Stimulated activated CD8-positive, alpha-beta memory T cell treated with anti-CD3 and anti-CD28 coated beads, Interleukin-7, amount 100 ng/mL, for 48 hours (primary cell): ENCODE measurements around the gene IFIT1.
"Not testable (repeated sequence)": the region's sequence is repeated elsewhere in the genome, so short reads cannot be mapped to it uniquely, and the experiment has no call there.

Experiments
- DNase-seq, 2 donors: peaks; one replicate each; pipeline ENCODE4 v3.0.0-alpha.2; 2020; ENCODE audit warnings: low read depth in 1 of 2; ENCODE audit errors: extremely low read depth in 1 of 2

Gene IFIT1

GRCh38 chr10:89428877-89429276 is 36.5 kb downstream of the IFIT1 start:
- no peak for DNase-seq

GRCh38 chr10:89431977-89432376 is 39.6 kb downstream of the IFIT1 start:
- no peak for DNase-seq

DNA sequence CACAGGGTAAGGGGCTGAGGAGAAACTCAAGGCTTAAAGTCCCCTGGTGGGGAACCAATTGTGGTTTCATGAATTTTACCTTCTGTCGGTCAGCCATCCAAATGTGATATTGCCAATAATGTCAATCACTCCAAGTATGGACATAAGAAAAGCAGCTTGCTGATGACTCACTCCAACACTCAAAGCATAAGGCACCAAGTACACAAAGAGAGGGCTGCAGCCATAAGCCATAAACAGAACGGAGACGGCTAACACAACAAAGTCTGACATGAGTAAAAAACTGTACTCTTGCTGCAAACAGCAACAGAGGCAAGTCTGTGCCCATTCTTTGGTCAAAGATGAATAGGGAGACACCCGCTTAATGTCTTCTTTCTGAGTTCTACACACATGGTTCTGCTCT is 46.1 kb downstream of the IFIT1 start:
- DNase-seq: no peak

DNA sequence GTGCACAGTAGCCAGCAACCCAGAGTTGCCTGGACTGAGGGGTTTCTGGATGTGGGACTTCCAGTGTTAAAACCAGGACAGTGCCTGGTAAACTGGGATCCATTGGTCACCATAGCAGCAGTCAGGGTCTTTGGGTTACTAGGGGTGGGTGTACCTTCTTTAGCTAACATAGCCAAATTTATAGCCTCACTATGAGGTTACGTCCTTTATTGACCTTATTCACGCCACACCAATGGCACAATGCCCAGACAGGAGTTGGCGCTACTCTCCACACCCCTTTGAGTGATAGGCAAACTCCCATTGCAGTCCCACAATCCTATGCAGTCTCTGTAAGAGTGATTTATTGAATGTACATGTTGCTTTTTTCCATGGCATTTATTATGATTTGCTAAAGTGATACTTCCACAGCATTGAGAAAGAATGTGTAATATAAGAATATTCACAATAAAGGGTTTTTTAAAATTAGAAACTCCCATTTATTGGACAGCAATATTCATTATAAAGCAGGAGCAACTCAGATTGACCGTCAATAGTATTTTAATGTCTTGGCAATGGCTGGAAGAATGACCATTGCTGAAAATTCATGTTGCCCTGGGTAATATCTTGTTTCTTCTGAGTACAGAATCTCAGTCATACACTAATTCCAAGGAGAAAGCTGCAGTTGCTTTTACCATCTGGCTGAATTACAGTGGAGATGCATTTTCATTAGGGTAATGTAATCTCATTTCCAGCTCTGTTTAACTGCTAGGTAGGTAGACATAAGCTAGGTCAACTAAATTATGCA is 48.0 kb downstream of the IFIT1 start:
- no peak for DNase-seq

DNA sequence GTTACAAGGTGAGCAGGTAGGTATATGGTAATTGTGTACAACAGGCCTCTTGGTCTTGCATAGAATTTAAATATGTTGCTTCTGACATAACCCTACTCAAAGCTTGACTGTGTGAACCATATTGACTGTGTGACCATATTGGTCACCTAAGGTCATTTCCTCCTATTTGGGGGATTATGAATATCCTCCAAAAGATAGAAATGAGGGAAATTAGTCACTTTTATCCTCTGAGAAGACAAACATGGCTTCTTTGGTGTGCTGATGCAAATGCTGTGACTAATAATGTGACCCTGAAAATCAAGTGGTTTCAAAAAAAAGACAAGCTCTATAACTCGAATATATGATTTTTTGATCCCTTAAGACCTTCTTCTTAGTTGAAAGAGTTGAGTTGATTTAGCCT is 49.9 kb downstream of the IFIT1 start:
- no peak for DNase-seq

- not testable (repeated sequence) for DNase-seq
These were observed 52.4 kb downstream of the IFIT1 start for GRCh38 chr10:89444819-89445218.

- no peak for DNase-seq
These were observed 58.5 kb downstream of the IFIT1 start for GRCh38 chr10:89450901-89451300.

GRCh38 chr10:89452193-89452592 is 59.8 kb downstream of the IFIT1 start:
- no peak for DNase-seq

DNA sequence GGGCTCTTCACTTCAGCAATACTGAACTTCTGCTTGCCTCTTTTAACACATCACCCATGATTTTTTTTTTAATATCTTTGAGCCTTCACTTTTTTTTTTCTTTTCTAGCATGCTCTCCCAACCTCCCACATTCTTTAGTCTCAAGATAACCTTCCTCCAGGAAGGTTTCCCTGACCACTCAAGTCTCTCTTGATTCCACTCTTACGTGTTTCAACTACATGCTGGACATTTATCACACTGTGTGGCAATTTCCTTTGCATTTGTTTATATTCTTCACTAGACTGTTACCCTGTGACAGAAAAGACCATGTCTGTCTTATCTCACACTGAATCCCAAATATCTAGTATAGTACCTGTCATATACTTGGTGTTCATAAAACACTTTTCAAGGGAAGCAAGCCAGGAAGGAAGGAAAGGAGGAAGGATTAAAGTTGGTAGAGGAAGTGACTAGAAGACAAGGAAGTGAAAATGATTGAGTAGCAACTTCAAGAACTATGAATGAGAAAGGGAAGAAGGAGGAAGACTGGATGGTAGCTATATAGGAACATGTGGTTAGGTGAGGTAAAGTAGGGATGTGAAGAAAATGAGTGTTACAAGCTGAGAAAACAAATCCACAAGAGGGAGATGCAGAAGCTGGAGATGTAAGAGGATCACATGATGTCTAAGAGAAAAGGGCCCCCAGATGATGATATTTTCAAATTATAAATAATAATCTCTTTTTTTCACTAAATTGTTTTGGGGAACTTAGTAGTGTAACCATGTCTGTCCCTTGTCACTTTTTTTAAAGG is 62.3 kb downstream of the IFIT1 start:
- DNase-seq: no peak
